GM18517 (cell line): ENCODE results near the gene TOR1AIP1.
"Not testable (repeated sequence)": the region's sequence is repeated elsewhere in the genome, so short reads cannot be mapped to it uniquely, and the experiment has no call there.

Source experiments
- ATAC-seq: cut with Tn5 transposase; IDR thresholded peaks from one replicate; pipeline ENCODE4 v1.9.1; 2021; ENCODE audit warnings: mild to moderate bottlenecking, moderate library complexity; ENCODE audit not compliant: unreplicated experiment

TOR1AIP1 gene

GRCh38 chr1:179882253-179883039, at the start of gene TOR1AIP1:
TSS of gene TOR1AIP1 (plus strand) at chr1:179882285. CDS start at chr1:179882503, 218 bp downstream.
- ATAC-seq, result peak; percentile 85

- ATAC-seq, result not testable (repeated sequence)
Observed at GRCh38 chr1:179836686-179837445, 45.2 kb upstream of the TOR1AIP1 start.

GRCh38 chr1:179840107-179840506, 42.0 kb upstream of the TOR1AIP1 start:
- no peak for ATAC-seq

- no peak for ATAC-seq
Observed at GRCh38 chr1:179848233-179848632, 33.9 kb upstream of the TOR1AIP1 start.

- ATAC-seq, result no peak
Observed at GRCh38 chr1:179853102-179853501, 29.0 kb upstream of the TOR1AIP1 start.

GRCh38 chr1:179855831-179856230, 26.3 kb upstream of the TOR1AIP1 start:
- not testable (repeated sequence) for ATAC-seq

- ATAC-seq, result no peak
Observed at GRCh38 chr1:179856296-179856695, 25.8 kb upstream of the TOR1AIP1 start.

- ATAC-seq, result no peak
Observed at GRCh38 chr1:179857009-179857408, 25.1 kb upstream of the TOR1AIP1 start.

- ATAC-seq, result no peak
Observed at GRCh38 chr1:179860652-179861051, 21.4 kb upstream of the TOR1AIP1 start.

GRCh38 chr1:179865377-179865776, 16.7 kb upstream of the TOR1AIP1 start:
- ATAC-seq, result no peak

- no peak for ATAC-seq
Observed at GRCh38 chr1:179866616-179867015, 15.5 kb upstream of the TOR1AIP1 start.

GRCh38 chr1:179867493-179868330, 14.4 kb upstream of the TOR1AIP1 start:
- no peak for ATAC-seq

GRCh38 chr1:179870870-179871269, 11.2 kb upstream of the TOR1AIP1 start:
- no peak for ATAC-seq

GRCh38 chr1:179871940-179872339, 10.1 kb upstream of the TOR1AIP1 start:
- no peak for ATAC-seq

- ATAC-seq, result no peak
Observed at GRCh38 chr1:179872558-179872957, 9.5 kb upstream of the TOR1AIP1 start.

- no peak for ATAC-seq
Observed at GRCh38 chr1:179873438-179873851, 8.6 kb upstream of the TOR1AIP1 start.

- no peak for ATAC-seq
Observed at GRCh38 chr1:179875596-179876299, 6.3 kb upstream of the TOR1AIP1 start.

GRCh38 chr1:179876300-179876715, 5.8 kb upstream of the TOR1AIP1 start:
- no peak for ATAC-seq

- peak; percentile 56 for ATAC-seq
Observed at GRCh38 chr1:179877586-179878265, 4.4 kb upstream of the TOR1AIP1 start, which contains the start of gene TOR1AIP2. TSS of gene TOR1AIP2 (minus strand) at chr1:179877803. CDS start at chr1:179852665, 25,138 bp downstream.

GRCh38 chr1:179879797-179880196, 2.3 kb upstream of the TOR1AIP1 start:
- no peak for ATAC-seq
